G401 (cell line): ENCODE results near the gene RPTOR. TPM values are rescaled to one million over a fixed set of nuclear protein-coding genes. Genes with fewer than 3 reads are reported as not detected.
A peak's percentile ranks its signal among the peaks of the same experiment; 100 is the strongest.

Experiments
- DNase-seq: peaks from one replicate; pipeline ENCODE4 v3.0.0-alpha.2; 2015; ENCODE audit warnings: low spot score
- in situ Hi-C: cut with HindIII; loops from 2 replicates; pipeline ENCODE4 v1.10.0; 2016; ENCODE audit warnings: low sequenced_read_pairs, mixed read lengths
- total RNA-seq: library from RNA; depleted of rRNA; stranded (reverse); fragments of >200 nt; shearing (Covaris generic); gene quantifications from 2 replicates; pipeline ENCODE4 v1.2.3, GENCODE V29; 2014

Gene RPTOR
- total RNA-seq, 1 experiment from 2014 or later, result 27.7 TPM

DNA sequence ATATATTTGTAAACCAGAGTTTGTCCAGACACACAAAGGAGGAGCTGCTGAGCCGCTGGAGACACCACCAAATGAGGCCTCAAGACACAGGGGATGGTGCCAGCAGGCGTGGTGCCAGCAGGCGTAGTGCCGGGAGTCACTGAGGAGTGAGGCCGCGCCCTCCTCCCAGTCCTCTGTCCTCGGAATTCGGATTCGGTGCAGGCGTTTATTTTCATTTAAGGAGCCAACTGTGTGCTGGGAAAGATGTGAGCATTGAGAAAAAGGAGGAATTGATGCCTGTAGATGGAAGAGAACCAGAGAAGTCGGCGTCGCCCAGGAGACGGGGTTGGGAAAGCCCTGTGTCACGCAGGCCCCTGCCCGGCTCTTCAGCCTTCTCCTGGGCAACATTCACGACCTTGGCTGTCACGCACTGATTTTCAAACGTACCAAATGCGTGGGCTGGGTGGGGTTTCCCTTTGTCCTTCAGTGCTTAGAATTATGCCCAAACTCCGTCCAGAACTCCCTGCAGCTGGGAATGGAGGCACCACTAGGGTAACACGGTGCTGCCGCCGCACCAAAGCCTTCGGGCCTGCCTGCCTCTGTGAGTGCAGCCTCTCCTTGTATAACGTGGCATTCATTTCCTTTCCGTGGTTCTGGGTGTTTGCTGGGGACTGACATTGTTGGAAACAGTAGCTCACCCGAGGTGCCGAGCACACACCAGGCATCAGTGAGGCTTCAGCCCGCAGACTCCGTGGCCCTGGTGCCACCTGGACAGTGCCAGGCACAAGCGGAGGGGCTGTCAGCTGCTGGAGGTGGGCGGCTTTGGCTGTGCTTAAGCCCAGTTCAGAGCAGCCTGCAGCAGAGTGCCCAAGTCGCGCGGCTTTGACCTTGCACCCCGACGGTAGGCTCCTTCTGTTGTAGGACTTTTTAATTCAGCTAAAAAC, 398.0 kb downstream of the RPTOR start:
- DNase-seq, result peak; percentile 84
- in situ Hi-C loops, result no loop called here

DNA sequence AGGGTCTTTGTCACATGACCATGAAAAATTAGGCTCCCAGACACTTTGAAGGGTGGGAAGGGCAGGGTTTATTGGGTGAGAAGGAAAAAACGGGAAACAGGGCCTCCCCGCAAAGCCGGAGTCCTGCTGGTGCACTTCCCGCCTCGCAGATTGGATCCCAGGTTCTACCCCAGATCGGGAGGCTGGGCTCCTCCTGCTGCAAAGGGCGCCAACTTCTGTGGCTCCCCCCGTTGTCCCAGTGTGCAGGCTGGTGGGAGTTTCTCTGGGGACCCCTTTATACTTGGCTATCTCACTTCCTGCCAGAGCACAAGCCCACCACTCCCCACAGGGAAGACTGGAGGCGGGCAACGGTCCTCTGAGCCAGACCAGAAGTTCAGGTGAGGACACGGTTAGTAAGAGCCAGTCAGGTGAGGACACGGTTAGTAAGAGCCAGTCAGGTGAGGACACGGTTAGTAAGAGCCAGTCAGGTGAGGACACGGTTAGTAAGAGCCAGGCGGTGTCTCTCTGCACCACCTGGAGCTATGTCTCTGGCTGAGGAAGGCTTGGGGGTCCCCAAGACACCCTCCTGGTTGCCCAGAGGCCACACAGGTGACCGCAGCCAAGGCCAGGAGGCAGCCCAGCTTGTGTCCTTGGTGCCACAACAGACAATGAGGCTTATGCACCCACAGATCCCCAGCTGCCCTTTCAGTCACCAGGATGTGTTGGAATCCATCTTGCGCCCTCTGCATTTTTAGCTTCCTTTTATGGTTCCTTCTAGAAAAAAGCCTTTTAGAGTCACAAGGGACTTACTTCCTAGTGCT, 398.9 kb downstream of the RPTOR start:
- no peak for DNase-seq
- in situ Hi-C loops, result no loop called here

DNA sequence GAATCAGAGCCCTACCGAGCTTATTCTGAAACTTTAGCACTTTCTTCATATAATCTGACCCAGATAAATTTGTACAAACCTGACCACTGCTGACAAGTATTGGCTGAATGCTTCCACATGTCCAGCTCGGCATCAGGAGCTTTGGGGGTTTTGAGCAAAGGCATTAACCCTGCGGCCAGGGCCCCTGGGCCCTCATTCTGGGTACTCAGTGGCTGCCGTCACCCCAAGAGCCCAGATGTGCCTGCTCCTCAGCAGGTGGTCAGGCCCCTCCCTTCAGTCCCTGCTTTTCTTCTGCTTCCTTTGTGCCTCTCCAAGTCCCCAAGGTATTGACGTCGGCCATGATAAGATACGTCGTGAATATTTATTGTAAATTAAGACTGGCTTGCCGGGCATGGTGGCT, 399.7 kb downstream of the RPTOR start:
- no peak for DNase-seq
- in situ Hi-C loops, result no loop called here

DNA sequence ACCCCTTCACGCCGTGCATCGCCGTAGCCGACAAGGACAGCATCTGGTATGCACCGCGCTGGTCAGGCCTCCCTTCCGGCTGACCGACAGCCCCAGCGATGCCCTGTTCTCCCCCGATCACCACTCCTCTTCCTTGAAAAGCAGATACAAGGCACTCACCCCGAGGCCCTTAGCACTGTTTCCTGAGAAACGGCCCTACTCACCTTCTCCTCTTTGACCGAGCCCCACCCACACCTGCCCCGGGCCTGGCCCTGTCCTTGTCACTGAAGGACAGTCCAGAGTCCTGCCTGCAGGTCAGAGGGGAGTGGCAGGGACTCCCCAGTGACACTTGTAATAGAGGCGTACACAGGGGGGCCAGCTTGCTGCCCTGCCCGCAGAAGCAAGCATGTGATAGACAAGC, 401.1 kb downstream of the RPTOR start:
- DNase-seq, result no peak
- in situ Hi-C loops, result no loop called here

DNA sequence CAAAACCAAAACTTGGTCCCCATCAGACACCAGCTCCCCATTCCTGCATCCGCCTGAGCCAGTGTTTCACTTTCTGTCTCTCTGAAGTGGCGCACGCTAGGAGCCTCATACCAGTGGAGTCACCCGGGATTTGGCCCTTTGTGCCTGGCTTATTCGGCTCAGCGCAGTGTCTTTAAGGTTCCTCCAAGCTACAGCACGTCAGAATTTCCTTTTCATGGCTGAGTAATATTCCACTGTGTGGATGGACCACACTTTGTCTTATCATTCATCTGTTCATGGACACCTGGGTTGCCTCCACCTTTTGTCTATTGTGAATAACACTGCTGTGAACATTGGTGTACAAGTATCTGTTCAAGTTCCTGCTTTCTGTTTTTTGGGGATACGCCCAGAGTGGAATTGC, 401.8 kb downstream of the RPTOR start:
- DNase-seq, result no peak
- in situ Hi-C loops, result no loop called here

DNA sequence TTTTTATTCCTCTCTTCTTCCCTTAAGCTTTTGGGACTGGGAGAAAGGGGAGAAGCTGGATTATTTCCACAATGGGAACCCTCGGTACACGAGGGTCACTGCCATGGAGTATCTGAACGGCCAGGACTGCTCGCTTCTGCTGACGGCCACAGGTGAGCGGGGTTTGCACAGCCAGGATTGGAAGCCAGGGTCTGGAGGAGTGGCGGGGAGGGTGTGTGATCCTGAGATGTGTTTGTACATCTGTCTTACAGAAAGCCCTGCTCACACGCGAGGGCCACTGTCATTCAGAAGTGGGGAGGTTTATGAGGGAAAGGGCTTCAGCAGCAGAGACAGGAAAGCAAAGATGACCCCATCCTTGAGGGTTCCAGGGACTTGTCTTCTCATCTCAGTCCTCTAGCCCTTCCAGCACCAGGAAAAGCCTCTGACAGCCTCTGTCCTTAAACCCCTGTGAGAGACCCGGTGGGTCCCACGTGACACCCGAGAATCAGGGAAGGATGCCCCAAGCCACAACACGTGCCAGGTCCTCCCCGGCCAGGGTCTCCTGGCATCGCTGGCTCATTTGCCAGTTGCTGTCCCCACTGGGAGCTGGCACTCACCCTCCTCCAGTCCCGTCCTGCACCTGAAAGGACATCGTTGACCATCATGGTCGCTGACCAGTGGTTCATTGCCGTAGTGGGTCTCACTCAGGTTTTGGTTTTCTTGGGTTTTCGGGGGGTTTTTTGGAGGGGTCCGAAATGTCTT, 402.7 kb downstream of the RPTOR start:
- no peak for DNase-seq
- in situ Hi-C loops, result no loop called here

DNA sequence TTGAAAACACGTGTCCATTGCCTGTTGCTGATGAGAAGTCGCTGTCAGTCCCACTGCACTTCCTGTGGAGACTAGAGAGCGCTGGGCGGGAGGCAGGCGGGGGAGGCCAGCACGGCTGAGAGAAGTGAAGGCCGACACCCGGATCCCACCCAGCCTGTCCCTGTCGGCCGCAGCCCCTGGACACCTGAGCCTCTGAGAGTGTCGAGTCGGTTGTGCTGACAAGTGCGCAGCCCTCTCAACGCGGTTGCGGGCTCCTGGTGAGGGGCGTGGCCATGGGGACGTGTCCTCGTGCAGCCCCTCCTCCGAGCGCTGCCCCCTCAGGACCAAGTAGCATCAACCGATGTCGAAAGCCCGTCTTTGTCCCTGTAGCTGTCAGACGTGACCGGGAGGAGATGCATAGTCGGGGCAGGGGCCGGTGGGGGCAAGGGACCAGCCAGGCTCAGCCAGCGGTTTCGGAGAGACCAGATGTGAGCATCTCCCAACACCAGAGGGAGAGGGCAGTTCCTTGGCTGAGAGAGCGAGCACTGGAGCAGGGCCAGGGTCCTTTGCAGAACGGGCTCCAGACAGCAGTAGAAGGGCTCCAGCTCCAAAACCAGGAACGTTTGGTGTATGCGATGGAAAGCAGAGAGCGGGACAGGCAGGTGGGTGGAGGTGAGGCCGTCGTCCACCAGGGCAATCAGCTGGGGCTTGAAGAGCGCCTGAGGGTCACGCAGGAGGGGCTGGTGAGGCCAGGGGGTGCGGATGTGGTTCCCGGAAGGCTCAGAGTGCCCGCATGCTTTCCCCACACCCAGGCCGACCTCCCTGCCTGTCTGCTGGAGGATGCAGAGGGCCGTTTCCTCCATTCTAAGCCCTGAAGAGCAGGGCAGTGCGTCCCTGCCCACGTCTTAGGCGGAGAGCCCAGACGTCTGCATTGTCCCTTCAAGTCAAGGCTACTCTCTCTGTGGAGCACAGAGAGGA, 403.7 kb downstream of the RPTOR start:
- no peak for DNase-seq
- in situ Hi-C loops, result no loop called here

DNA sequence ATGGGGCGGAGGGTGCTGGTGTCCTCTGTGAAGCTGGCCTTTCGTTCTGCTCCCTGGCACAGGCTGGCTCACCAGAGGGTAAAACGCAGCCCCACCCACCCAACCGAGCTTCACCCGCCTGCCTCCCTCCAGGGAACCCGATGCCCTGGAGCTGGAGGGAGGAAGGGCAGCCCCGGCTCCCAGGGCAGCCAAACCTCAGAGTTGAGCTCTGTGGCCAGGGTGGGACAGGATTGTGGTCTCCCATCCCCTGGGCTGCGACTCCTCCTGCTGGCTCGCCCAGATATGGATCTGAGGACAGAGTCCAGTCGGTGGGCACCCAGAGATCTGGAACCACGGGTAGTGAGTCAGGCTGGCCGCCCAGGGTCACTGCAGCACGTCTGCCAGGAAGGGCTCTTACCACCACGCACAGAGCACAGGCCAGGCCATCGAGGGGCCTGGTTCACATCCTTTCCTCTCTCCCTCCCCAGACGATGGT, 404.4 kb downstream of the RPTOR start:
- no peak for DNase-seq

DNA sequence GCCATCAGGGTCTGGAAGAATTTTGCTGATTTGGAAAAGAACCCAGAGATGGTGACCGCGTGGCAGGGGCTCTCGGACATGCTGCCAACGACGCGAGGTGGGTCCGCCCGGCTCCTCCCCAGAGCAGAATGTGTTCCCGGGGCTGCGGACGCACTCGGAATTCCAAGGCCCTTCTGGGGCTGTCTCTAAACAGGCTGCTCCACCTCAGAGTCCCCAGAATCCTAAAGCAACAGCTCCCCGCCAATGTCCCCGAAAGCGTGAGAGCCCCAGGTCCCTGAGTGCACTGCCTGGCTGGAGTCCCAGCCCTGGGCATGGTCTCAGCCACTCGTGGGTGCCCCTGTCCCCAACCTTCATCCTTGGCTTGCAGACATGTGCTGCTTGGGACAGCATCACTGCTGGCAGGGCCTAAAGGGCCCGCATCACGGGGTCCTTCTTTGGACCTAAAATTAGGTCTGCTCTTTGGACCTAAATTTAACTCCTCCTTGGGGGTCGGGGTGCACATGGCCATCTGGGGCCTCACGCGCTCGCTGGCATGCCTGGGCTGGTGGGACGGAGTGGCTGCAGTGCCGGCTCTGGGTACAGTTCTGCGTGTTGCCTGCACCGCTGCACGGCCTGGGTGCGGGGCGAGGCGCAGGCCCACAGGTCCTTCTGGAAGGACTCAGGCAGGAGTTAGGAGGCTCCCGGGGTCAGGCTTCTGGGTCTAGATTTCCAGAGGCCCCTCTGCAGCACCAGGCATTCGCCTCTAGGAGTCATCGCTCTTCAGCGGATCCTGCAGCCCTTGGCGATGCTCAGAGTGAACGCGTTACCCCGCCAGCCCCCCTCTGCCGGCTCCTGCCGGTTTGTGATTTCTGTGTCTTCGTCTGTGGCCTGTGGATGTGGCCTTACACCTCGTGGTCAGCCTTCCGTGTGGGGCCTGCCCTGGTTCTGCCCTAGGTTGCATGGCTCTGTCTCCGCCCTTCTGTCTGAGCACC, 405.1 kb downstream of the RPTOR start:
- no peak for DNase-seq
- in situ Hi-C loops, result no loop called here

More for the DNA sequence above, 404.4 kb downstream of the RPTOR start:
- in situ Hi-C loops, result no loop called here

DNA sequence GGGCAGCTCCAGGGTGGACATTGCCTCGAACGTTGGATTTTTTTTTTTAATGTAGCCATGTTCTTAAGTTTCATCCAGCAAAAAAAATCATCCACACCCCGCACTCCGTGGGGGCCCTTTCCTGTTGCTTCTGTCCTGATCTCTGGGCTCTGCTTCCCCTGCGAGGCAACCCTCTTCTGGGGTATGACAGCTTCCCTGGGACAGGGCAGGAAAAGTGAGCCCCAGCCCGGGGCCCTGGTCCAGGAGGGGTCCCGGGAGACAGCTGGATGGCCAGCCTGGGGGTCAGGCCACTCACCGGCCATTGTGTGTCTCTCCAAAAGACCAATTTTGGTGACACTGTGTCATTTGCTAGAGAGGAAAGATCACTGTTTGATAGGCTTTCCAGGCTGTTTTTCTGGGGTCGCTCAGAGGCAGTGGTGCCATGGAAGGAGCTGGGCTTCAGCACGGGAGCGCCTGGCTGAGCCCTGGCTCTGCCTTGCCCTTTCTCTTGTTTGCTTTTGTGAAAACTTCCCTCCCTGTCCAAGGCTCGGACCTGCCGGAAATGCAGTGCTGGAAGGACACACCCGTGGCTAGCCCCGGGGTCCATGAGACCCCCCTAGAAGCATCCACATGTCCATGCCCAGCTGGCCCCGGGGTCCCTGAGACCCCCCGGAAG, 406.0 kb downstream of the RPTOR start:
- in situ Hi-C loops, result no loop called here
- DNase-seq, result no peak

DNA sequence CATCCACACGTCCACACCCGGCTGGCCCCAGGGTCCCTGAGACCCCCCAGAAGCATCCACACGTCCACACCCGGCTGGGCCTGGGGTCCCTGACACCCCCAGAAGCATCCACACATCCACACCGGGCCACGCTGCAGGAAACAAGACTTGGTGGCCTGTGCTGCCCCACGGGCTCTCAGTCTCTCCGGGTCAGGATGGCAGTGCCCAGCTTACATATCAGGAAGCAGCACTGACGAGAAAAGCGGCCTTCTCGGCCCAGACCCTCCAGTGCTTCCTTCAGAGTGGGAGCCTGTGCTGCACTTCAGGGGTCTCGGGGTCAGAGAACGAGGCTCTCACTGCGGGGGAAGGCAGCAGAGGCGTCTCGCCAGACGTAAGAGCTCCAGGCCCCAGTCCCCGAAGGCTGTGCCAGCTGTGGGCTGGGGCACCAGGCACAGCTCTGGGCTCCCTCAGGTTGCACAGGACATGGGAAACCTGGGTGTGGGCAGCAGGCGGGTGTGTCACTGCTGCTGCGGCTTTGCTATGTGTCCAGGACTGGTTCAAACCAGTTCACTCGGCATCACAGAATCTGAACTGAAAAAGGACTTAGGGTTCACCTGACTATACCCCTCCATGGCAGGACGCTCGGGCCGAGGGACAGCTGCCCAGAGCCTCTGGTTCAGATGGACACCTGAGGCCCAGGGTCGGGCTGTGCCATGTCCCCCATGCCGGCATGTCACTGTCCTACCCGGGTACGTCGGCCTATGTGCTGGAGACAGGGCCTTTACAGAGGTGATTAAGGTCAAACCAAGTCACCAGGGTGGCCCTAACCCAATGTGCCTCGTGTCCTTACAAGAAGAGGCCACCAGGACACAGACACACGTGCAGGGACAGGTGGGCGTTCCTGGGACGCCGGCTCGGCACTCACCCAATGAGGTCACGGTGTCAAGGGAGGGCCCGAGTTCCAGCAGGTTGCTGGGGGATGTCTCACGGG, 406.8 kb downstream of the RPTOR start:
- in situ Hi-C loops, result no loop called here
- no peak for DNase-seq

DNA sequence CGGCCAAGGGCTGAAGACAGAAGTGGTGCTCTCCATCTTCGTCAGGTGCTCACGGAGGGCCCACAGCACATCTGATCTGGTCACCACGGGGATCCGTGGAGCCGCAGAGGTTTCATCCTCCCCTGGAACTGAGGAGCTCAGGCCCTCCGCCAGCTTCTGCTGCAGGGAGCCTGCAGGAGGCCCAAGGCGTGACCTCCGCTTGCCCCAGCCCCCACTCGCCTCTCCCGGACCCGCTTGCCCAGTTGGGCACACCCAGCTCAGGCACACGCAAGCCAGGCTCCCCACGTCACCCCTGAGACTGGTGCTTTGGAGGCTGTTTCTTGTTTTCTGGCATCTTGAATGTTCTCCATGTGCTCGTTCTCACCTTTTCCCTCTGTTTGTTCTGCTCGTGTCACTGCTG, 407.7 kb downstream of the RPTOR start:
- in situ Hi-C loops, result no loop called here
- no peak for DNase-seq

DNA sequence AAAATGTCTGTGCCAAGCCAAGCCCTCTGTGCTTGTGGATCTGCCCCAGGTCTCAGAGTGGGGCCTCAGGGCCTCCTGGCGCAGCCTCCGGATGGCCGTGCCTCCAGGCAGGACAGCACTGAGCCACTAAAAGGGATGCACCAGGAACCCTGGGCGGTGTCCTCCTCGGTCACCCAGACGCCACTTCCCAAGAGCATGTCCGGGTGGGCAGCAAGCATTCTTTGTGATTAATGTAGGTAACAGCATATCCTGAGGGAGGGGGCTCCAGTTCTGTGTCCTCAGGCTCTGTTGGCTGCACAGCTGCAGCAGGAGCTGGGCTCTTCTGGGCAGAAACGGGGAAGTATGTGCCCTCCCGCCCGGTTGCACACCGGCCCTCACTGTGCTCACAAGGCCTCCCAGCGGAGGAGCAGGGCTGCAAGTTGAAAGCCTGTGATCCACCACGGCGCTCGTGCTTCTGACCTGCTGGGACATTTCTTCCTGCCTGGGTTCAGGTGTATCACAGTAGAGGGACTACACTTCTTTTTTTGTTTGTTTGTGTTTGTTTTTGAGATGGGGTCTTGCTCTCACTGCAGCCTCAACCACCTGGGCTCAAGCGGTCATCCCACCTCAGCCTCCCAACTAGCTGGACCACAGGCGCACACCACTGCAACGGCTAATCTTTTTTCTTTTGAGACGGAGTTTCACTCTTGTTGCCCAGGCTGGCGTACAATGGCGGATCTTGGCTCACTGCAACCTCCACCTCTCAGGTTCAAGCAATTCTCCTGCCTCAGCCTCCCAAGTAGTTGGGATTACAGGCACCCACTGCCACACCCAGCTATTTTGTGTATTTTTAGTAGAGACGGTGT, 409.1 kb downstream of the RPTOR start:
- DNase-seq, result no peak

DNA sequence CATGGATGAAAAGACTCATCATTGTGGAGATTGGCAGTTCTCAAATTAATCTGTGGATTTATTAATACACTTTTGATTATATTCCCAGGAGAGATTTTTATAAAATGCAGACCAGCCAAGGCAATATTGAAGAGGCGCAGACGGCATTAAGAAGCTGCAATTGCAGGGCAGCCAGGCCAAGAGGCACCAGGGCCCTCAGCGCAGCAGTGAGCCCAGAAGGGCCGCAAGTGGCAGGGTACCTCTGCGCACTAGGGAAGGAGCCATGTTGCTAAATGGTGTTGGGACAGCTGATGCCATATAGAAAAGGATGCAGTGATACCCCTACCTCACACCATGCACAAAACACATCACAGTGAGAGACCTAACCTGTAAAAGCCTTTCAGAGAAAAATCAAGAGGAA, 410.4 kb downstream of the RPTOR start:
- no peak for DNase-seq
- in situ Hi-C loops, result no loop called here

More for the DNA sequence above, 409.1 kb downstream of the RPTOR start:
- in situ Hi-C loops, result no loop called here

DNA sequence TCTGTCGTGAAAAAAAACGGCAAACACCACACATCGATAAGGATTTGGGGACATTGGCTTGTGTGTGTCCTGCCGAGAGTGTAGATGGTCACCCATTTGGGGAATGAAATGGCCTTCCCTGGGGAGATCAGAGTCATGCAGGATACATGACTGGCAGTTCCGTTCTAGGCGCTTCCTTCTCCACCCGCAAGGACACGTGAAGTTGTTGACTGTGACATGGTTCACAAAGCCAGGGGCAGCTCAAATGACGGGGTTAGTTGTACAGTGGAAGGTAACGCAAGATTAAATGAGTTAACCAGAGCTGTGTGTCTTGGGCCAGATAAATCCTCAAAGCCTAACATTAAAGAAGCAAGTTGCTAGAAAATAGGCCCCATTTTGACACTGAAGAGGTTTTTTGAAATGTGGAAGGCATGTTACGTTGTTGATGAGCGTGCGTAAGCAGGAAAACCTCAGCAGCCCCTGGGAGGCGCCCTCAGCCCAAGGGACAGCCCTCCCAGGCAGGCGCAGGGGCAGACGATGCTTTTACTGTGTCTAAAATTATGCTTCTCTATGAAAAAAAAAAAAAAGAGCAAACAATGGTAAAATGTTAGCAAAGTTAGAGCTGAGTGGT, 411.1 kb downstream of the RPTOR start:
- DNase-seq, result no peak
- in situ Hi-C loops, result no loop called here
